HG02981 (cell line): Measurements from ENCODE around the gene TCF7L2.
A peak's percentile ranks its signal among the peaks of the same experiment; 100 is the strongest.

ENCODE experiments used
- ATAC-seq: cut with Tn5 transposase; IDR thresholded peaks from one replicate; pipeline ENCODE4 v1.9.1; 2021; ENCODE audit warnings: mild to moderate bottlenecking, moderate library complexity; ENCODE audit not compliant: unreplicated experiment

TCF7L2 gene

DNA sequence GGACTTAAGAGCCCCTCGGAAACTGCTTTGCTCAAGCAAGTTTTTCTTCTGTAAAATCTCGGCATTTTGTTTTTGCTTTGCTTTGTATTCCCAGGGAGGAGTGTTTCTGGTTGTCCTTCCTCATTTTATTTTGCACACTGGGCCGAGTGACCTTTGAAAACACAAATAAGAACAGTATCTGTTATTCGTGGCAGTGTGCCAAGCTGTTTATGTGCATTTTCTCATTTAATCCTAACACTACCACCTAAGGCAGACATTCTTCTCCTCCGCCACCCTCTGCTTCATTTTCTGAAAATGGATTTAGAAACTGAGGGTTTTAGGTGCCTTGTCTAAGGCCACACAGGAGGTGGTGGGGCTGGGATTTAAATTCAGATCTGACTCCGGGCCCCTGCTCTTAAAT is 218.5 kb downstream of the TCF7L2 start:
- ATAC-seq: no peak

DNA sequence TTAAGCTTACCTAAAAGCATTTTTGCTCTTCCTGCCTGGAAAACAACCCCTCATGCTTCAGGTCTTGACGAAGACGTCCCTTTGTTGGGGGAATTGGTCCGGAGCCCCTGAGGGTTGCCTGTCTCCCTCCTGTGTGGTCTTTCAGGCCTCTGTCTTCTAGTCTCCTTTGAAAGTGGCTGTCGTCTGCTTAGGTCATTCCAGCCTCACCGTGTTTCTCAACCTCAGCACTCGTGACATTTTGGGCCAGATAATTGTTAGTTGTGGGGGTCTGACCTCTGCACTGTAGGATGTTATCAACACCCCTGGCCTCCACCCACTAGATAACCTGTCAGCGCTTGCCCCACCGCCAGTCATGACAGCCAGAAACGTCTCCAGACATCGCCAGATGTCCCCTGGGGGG is 219.1 kb downstream of the TCF7L2 start:
- ATAC-seq: no peak

DNA sequence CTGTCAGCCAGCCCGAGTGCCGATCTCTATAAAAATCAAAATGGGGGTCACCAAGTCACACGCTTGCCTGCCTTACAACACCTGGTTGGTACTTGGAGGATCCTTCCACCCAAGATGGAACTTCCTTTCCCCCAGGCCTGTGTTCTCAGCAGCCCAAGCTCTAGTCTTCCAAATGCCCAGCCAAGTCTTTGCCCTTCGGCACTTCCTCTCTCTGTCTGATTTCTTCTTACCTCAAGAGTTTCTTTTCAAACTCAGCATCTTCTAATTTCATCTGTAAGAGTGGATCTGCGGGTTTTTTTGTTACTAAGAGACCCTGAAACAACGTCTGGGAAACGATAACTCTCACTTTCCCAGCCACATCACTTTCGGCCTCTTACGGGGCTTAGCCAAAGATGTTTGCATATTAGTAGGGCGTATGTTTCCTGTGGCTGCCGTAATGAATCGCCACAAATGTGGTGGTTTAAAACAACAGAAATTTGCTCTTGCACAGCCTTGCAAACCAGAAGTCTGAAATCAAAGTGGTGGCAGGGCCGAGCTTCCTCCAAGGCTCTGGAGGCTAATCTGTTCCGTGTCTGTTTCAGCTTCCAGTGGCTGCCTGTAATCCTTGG is 219.9 kb downstream of the TCF7L2 start:
- ATAC-seq: peak; percentile 97

DNA sequence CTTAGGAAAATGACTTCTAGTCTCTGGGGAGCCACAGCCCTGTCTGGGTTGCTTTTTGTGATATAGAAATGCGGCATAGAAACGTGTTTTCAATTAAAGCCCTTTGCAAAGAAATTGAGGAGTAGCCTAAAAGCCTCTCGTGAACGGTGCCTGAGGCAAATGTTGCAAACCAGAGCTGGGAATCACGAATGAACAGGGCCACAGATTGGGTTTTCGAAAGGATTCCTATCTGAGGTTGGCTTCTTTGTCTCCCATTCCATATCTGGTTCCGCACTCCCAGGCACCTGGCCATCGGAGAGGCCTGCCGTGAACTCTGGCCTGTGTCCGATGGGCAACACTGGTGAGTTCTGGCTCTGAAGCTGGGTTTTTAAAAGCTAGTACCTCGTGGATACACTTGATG is 221.6 kb downstream of the TCF7L2 start:
- no peak for ATAC-seq

DNA sequence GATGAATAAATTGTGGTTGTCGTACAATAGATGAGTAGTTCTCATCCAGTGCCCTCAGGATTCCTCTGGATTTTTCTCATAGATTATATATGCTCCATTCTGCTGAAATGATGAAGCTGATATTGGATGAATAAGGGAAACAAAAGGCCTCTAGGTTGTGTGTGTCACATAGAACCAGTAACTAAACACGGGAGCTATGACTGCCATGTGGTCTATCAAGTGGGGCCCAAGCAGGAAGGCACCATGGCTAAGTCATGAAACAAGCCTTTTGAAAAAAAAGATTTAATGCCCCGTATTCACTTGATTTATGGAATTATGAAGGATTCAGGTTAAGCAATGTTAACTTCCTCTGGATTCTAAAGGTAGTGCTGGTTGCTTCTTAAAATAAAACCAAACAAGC is 225.1 kb downstream of the TCF7L2 start:
- no peak for ATAC-seq

DNA sequence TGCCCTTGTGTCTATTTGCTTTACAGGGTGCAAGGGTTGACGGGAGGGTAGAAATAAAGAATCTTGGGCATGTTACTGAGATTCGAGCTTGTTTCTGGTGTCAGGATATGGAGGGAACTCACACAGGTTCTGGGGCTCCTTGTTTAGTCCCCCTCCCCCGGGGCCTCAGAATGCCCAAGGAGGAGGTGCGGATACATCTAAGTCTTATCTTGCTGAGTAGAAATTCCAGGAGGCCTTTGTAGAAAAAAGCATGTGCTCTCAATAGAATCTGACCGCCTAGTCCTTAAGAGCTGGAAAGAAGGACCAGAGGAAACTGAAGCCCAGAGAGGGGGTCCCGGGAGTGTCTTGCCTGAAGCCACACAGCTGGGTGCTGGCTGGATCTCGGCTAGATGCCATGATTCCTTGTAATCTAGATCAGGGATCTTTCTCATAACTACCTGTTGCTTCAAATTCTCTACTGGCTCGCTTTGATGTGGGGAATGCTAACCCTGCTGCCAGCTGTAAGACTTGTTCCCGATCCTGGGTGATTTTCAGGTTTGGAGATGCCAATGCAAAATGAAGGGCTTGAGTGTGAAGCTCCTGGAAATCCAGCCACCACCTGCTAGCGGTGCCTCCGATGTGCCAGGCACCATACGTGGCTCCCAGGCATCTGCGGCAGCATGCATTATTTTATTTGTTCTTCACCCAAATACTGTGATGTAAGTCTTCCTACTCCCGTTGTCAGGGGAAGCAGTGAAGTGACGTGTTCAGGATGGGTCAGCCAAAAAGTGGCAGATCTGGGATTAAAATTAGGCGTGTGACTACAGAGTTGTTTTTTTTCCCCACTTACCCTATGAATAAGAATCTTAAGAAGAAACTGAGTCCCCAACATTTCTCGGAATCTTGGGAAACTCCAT is 226.0 kb downstream of the TCF7L2 start:
- no peak for ATAC-seq

DNA sequence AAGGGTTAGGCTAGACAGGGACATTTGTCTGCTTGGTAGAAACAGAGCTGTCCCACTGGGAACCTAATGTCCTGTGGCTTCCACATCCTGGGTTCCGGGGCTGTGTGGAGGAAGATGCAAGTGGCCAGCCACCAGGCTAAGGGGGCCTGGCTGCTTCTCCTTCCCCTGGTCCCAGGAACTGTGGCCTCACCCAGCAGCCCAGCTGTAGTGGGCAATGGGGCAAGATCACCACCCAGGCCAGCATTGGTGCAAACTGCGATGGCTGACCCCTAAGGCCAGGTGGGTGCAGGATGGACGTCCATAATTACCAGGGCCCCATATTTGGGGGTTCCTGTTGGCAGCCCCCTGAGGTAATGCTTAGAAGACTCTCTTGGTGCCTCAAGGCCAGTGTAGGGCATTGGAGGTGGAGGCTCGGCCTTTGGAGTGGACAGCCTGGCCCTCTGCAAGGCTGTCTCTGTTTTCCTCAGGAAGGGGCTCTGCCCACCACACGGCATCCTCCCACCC is 226.7 kb downstream of the TCF7L2 start:
- ATAC-seq: no peak

DNA sequence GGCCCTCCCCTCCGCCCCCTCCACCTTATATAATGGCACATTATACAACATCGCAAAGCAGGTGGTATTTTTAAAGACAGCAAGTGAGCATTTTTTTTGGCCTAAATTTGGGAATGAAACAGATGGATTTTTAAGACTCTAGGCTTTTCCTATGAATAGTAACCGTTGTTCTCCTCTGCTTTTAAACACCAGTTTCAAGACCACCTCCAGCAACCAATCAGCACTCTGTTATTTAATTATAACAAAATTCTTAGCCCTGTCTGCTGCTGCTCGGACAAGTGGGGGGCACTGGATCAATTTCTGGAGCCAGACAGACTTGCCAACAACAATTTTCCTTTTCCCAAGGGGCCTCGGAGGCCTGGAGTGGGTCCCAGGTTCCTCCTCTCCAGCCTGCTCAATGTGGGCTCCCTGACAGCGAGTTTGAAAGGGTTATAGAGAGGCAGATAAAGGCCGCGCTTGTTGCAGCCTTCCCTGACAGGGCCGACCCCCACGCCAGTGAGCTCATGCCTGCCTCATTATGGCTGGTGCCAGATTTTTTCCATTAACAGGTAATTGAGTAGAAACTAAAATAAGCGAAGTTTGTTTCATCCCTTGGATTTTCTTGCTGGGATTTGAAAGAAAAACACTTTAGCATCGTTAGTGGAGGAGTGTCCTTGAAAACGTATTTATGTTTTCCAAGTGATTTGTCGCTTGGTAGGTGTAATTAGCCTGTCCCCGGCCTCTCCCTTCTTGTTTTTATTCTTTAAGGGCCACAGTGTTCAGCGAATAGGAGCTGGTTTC is 227.3 kb downstream of the TCF7L2 start:
- ATAC-seq: no peak

DNA sequence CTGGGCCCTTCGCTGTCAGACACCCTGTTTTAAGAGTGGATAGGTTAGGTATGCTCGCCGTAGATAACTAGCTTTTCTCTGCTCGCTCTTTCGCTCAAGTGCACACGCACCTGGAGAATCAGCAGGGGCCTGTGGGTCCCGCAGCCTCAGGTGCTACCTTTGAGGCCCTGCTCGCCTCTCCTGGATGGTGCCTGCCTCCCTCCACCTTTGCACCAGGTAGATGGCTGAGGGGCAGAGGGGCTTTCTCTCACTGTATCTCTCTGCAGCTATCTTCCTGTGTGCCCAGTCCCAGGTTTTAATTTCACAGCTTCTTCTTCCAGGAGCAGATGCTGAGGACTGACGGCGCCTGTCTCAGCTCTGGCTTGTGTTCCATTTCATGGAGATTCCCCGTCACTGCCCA is 227.9 kb downstream of the TCF7L2 start:
- no peak for ATAC-seq

DNA sequence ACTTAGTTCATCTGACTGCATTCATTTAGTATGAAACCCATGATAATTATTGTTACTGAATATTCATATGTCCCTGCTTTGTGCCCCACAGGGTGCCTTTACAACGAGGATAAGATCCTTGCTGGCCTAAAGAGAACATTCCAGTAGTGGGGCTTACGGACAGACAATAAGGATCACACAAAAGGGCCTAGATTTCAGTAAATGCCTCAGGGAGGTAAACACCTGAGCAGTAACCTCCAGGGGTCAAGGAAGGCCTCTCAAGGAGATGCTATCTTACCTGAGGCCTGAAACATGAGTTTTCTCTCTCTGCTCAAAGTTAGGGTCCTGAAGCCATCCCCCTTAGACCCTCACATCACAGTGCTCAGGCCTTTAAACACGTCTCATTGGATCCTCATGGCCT is 228.7 kb downstream of the TCF7L2 start:
- ATAC-seq: no peak

DNA sequence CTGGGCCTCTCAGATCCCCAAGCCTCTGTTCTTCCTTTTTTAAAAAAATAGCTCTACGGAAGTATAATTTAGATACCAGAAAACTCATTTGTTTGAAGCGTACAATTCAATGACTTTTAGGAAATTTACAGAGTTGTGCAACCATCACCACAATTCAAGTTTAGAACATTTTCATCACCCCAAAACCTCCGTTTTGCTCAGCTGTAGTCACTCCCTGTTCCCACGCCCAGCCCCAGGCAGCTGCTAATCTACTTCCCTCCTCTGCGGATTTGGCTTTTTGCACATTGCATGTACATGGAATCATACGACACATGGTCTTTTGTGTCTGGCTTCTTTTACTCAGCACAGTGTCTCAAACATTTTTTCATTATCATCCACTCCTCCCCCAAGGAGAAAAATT is 229.2 kb downstream of the TCF7L2 start:
- ATAC-seq: no peak

DNA sequence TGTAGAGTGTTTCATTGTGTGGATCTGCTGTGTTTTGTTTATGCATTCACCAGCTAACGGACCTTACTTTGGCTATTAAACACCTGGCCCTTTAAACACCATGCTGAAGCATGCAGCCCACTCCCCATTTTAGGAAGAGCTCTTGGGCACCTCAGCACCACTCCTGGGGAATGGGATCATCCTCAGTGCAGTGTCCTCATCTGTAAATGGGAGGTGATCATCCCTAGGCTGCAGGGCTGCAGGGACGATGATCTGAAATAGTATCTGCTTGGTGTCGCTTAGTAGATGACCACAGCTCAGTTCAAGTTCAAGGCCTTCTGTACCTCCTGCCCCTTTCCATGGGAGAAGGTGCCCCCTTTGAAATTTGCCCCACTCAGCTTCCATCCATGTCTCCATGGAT is 229.9 kb downstream of the TCF7L2 start:
- no peak for ATAC-seq

DNA sequence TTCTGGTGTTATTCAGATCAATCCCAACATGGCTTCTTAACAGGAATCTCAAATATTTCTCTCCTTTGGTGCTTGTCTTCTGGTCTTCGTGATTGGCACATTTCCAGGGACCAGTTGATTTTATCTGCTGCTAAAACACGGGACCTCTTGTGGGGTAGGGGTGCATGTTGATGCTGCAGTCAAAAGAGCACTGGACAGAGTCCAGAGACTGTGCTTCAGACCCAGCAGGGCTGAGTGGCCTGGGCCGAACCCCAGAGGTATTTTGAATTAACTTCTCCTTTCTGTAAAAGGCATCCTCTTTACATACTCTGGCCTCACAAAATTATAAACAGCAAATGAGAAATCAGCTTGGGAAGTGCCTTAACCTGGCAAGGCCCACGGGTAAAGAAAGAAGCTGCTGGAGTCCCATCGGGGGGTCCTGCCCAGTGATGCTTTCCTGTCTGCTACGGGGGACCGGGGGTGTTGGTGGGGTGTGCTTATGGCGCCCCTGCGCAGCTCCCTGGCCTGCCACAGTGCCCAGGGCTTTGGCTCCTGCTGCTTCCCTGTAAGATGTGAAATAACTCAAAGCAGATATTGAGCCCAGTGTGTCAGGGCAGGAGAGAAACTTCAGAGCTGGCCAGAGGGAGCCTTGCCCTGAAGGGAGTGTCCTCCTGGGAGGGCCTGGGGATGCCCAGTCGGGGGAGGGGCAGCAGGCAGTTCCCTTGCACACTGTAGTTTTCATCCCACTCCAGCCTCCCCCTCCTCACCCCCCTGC is 230.5 kb downstream of the TCF7L2 start:
- no peak for ATAC-seq

DNA sequence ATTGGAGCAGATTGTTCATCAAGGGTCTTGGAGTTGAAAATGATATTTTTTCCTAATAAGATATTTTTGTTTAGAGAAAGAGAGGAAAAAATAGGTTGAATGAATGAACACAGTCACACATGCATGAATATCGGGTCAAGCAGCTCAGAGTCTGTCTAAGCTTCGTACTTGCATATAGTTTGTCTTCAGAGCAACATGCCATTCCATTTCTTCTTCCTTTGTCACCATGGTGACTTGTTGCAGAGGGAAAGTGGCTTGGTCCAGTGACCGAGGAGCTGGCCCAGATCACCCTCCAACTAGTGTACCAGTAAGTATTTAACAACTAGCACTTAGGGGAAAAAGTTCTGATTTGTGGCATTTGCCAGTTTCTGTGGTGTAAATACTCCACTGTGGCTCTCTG is 232.1 kb downstream of the TCF7L2 start:
- no peak for ATAC-seq

DNA sequence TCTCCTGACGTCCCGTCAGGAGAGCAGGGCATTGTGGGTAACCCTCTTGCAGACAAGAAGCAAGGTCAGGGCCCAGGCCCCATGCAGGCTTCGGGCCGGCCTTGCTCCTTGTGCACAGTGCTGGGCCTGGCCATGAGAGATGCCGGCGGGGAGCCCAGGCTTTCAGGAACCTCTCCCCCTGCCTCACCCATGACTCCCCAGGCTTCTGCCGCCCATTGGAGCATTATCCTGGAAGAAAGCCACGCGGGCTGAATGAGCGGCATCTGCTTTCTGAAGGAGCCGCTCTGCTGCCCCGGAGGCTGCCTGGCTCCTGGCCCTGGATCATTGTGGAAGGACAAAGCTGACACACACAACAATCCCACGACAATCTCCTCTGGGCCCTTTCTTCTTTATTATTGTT is 233.5 kb downstream of the TCF7L2 start:
- ATAC-seq: no peak

DNA sequence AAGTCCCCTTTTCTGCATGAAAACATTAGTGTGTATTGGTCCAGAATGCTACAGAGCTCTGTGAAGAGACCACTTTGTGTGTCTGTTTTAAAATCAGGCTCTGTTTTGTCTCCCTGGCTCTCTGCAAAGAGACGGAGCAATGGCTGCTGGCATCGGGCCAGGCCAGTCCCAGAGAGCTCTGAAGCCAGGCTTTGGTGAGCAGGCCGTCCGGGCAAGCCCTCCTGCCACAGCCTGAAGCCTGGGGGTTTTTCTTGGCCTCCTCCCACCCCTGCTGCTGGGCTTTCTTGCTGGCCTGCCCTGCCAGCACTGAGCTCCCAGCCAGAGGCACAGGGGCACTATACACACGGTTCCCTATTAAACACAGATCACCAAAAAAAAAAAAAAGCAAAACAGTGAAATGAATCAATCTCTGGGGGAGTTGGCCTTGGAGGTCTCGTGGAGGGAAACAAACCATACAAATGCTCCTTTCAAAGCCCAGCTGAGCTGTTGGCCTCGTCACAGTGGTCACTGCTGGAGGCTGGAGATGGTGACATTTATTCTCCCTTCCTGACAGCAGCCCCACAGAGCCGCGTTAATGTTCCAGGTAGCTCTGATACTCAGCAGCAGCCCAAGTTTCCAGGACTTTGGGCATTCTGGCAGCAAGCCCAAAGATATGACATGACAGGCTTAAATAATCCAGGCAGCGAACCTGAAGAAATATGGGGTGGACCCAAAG is 237.2 kb downstream of the TCF7L2 start:
- no peak for ATAC-seq

DNA sequence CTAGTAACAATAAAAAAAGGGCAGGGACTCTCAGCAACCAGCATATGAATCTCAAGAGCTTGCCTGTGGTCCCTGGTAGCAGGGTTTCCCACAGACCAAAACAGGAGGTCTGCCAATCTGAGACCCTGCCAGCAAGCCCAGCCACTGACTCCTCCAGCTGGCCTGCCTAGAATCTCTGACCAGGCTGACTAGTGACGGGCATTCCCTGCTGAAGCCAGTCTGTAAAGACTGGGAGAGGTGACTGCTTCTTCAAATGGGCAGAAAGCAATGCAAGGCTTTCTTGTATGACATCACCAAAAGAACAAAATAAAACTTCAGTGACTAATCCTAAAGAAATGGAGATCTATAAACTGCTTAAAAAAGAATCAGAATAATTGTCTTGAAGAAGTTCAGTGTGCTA is 249.4 kb downstream of the TCF7L2 start:
- ATAC-seq: no peak

DNA sequence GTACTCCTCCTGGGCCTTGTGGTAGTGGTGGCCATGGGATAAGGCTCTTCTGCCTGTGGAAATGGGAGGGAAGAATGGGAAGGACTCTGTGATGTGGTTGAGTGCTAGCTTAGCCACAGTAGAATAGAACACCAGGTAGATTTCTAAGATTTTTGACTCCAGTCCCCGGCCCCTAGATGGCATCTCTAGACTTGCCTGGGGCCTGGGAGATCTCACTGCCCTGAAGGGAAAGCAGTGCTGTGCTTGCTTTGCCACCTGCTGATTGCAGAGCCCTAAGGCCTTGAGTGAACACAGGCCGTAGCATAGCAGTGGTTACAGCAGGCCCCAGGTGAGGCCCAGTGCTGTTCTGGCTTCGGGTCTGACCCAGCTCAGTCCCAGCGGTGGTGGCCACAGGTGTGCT is 252.0 kb downstream of the TCF7L2 start:
- no peak for ATAC-seq

DNA sequence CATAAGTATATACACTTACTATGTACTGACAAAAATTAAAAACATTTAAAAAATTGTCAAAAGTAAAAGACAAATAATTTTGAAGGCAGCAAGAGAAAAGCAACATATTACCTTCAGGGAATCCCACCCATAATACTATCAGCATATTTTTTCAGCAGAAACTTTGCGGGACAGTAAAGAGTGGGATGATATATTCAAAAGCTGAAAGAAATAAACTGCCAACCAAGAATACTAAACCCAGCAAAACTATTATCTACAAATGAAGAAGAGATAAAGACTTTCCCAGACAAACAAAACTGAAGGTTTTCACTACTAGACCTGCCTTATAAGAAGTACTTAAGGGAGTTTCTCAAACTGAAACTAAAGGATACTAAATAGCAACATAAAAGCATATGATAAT is 257.9 kb downstream of the TCF7L2 start:
- no peak for ATAC-seq

DNA sequence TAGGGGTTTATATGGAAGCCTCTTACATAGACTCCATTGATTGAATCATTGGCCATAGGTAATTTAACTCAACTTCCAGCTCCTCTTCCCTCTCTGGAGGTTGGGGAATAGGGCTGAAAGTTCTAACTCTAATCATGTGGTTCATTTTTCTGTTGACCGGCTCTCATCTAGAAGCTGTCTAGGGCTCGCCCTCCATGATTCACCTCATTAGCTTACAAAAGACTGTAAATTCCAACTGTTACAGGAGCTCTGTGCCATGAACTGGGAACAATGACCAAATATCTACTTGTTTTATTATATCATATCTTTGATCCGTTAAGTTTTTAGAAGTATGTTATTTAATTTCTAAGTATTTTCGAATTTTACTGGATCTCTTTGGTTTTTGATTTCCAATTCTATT is 263.0 kb downstream of the TCF7L2 start:
- ATAC-seq: no peak
